ENCODE measurements around the gene TIPIN.
"Not testable (repeated sequence)": the region's sequence is repeated elsewhere in the genome, so short reads cannot be mapped to it uniquely, and the experiment has no call there.

The TIPIN gene

DNA sequence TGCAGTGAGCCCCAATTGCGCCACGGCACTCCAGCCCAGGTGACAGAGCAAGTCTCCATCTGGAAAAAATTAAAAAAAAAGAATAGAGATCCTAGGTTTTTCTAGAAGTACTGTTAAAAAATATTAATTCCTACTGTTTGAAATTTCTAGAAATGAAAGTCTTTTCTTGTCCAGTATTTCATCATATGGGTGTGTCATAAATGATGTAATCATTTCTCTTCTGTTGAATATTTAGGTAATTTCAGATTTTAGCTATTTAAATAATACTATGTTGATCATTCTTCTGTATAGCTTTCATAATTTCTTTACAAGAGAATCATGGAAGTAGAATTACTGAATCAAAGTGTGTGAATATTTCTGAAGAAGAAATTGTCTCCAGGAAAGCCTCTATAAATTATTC is 24.9 kb upstream of the TIPIN start:
- not testable (repeated sequence) for DNase-seq

DNA sequence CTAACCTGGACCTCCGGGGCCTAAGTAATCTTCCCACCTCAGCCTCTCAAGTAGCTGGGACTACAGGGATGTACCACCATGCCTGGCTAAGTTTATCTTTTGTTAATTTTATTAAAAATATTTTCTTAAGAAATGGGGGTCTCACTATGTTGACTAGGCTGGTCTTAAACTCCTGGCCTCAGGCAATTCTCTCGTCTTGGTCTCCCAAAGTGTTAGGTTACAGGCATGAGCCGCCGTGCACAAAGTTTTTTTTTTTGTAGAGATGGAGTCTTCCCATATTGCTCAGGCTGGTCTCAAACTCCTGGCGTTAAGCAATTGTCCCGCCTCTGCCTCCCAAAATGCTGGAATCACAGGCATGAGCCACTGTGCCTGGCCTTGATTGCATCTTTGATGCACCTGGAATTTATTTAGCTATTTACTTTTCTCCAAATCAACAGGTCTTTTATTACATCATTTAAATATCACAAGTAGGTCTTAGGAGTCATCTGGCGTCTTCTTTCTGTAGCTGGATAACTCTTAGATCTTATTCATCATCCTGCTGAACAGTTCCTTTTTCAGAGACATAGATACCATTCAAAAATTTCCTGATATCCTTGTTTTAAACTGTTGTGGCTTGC is 22.4 kb upstream of the TIPIN start:
- DNase-seq = no peak

DNA sequence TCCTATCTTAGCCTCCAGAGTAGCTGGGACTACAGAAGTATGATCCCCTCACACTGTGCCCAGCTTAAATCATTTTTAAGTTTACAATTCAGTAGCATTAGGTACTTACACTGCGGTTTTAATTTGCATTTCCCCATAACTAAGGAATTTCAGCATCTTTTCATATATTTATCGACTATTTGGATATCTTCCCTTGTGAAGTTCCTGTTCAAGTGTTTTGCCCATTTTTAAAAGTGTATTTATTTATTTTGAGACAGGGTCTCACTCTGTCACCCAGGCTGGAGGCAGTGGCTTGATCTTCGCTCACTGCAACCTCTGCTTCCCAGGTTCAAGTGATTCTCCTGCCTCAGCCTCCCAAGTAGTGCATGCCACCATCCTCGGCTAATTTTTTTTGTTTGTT is 17.7 kb upstream of the TIPIN start:
- DNase-seq = no peak

- no peak for DNase-seq
Measured at GRCh38 chr15:66369773-66370651, 13.5 kb upstream of the TIPIN start.

DNA sequence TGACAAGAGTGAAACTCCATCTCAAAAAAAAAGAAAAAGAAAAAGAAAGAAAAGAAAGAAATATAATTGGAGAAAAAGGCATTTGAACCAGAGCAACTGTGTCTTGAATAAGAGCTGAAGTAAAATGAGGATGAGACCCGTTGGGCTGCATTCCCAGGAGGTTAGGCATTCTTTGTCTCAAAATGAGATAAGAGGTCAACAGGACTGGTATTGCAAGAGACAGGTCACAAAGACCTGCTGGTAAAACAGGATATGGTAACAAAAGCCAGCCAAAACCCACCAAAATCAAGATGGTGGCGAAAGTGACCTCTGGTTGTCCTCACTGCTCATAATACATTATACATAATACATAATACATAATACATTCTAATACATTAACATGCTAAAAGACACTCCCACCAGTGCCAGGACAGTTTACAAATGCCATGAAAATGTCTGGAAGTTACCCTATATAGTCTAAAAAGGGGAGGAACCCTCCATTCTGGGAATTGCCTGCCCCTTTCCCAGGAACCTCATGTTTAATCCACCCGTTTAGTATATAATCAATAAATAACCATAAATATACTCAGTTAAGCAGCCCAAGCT is 8.6 kb upstream of the TIPIN start:
- DNase-seq = no peak

DNA sequence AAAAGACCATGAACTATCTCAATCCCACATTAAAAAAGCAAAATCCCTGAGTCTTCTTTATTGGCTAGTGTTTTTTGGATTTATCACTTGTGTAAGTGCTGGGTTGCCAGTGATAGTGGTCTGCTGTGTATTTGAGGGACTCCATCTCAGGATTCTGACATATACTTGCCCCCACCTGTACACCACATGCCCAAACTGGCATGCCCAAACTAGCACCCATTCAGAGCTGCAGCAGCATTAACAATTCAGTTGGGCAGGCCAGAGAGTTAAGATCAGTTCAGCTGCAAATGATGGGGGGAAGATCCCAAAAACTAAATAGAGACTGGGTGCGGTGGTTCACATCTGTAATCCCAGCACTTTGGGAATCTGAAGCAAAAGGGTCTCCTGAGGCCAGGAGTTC is 6.3 kb upstream of the TIPIN start:
- no peak for DNase-seq

GRCh38 chr15:66361745-66362460 is 5.4 kb upstream of the TIPIN start:
- DNase-seq = not testable (repeated sequence)

DNA sequence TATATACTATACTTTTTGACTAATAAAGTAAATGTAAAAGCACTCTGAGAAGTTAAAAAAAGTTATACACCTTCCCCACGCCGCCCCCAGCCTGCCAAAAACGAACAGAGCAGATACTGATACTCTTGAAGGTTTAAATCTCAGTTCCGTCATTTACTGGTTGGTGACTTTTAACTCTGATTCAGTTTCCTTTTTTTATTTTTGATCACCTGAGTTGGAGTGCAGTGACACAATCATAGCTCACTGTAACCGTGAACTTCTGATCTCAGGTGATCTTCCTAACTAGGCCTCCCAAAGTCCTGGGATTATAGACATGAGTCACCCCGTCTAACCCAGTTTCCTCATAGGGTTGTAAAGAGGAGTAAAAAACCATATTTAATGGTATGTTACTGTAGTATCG is 3.3 kb upstream of the TIPIN start:
- DNase-seq = no peak

- DNase-seq = no peak
Measured at GRCh38 chr15:66356077-66356358, 467 bp downstream of the TIPIN start.

DNA sequence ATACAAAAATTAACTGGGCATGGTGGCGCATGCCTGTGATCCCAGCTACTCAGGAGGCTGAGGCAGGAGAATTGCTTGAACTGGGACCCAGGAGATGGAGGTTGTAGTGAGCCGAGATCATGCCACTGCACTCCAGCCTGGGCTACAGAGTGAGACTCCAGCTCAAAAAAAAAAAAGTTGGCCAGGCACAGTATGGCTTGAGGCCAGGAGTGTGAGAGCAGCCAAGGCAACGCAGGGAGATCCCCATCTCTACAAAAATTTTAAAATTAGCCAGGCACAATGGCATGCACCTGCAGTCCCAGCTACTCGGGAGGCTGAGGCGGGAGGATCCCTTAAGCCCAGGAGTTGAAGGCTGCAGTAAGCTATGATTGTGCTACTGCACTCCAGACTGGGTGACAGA is 8.0 kb downstream of the TIPIN start:
- DNase-seq = not testable (repeated sequence)

DNA sequence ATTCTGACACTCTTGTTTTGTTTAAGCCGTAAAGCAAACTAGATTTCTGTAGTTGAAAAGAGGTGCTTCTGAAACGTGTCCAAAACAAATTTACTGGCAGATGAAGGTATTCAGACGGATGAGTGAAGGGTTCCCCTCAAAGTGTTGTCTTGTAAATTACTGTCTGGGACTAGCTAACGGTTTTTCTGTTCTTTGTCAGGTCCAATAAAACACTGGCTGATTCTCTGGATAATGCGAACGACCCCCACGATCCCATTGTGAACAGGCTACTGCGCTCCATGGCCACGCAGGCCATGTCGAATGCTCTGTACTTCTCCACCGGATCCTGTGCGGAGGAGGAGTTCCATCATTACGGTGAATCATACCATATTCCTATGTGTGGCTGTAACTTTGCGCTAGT is 27.7 kb downstream of the TIPIN start:
- DNase-seq = no peak

DNA sequence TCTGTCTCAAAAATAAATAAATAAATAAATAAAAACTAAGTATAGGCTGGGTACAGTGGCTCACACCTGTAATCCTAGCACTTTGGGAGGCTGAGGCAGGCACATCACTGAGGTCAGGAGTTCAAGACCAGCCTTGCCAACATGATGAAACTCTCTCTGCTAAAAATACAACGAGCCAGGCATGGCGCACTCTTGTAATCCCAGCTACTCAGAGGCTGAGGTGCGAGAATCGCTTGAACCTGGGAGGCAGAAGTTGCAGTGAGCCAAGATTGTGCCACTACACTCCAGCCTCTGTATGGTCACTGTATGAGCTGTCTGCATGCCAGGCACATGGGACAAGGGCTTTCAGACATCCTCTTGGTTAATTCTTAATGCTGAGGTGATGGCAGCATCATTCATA is 28.7 kb downstream of the TIPIN start:
- DNase-seq = no peak

- no peak for DNase-seq
Measured at GRCh38 chr15:66326051-66326450, 30.4 kb downstream of the TIPIN start.

DNA sequence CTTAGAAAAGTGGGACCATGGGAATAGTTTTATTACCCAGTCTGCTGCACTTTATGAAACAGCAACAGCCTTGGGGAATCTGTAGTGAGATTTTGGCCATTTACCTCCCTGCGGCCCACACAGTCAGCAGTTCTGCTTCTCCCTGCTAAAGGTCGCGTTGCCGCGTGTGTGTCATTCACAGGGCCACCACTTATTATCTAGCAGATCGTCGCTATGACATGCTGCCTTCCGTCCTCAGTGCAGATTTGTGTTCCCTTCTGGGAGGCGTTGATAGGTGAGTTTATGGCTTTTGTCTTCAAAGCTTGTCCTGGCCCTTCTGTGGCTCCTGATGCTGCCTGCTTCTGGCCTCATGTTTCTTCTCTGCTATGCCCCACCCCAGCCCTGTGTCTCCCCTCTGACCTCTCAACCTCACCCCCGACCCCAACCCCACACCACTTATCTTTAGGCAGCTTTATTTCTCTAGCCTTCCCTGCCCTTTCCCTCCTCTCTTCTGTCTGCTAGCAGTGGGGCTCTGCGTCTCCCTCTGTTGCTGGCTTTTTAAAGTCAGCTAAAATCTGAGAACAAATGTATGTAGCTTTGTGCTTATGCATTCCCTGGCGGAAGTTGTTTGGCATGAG is 33.1 kb downstream of the TIPIN start:
- no peak for DNase-seq

- no peak for DNase-seq
Measured at GRCh38 chr15:66312144-66312543, 44.3 kb downstream of the TIPIN start.

DNA sequence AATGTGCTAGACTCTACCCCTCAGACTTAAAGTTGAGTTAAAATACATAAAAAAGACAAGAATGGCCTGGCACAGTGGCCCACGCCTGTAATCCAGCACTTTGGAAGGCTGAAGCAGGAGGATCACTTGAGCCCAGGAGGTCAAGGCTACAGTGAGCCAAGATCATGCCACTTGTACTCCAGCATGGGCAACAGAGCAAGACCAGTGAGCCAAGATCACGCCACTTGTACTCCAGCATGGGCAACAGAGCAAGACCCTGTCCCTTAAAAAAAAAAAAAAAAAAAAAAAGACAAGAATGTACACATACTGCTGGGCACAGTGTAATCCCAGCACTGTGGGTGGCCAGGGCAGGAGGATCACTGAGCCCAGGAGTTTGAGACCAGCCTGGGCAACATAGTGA is 45.7 kb downstream of the TIPIN start:
- no peak for DNase-seq

- no peak for DNase-seq
Measured at GRCh38 chr15:66309828-66310227, 46.7 kb downstream of the TIPIN start.

DNA sequence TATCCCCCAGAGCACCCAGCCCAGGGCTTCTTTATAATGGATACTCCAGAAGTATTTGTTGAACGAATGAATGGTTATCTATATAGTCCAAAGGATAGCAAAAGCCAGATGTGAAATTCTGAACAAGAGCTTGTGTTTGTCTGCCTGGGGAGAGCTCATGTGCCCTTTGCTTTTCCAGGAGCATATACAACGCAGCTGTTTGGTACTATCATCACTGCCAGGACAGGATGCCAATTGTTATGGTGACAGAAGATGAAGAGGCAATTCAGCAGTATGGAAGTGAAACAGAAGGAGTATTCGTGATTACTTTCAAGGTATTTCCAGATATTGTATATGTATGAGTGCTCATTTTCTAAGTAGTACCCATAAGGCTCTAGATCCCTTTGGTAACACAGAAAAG is 48.0 kb downstream of the TIPIN start:
- no peak for DNase-seq

- DNase-seq = no peak
Measured at GRCh38 chr15:66306381-66306780, 50.1 kb downstream of the TIPIN start.

GRCh38 chr15:66304425-66304824 is 52.1 kb downstream of the TIPIN start:
- not testable (repeated sequence) for DNase-seq

DNA sequence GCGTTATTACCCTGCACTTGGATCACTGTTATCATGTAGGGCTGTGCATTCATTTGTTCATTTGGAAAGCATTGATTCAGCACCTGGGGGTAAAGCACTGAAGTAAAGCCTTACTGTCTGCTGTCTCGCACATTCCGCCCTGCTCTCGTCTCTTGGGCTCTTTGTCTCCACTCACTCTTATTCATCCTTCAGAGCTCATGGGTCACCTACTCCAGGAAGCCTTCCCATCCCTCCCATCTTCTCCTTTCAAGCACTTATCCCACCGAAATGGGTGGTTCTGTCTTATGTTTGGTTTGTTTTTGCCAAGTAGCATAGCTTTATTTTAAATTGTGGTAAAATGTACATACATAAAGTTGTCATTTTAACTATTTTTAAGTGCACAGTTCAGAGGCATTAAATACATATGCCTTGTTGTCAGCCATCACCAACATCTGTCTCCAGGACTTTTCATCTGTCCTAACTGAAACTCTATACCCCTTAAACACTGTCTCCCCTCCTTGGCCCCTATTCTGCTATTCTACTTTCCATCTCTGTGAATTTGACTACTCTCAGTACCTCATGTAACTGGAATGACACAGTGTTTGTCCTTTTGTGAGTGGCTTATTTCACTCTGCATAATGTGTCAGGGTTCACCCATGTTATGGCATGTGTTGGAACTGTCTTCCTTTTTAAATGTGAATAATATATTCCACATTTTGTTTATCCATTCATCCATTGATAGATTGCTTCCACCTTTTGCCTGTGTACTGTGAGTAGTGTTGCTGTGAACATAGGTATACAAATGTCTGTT is 53.8 kb downstream of the TIPIN start:
- DNase-seq = no peak

DNA sequence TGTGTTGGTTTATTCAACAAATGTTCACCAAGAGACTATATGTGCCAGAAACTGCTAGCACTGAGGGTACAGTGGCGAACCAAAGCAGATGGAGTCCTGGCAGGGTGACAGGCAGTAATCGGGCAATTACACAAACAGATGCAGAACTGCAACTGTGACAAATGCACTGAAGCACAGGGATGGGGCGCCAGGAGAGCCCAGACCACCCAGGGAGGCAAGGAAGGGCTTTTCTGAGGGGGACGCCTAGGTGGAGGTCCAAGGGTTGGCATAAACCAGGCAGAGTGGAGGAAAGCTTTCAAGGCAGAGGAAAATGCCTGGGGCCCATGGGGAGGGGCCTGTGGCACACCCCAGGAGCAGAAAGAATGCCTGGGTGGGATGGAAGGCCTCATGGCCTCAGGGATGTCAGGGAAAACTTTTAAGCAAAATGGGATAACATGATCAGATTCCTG is 57.7 kb downstream of the TIPIN start:
- no peak for DNase-seq
